K562 (cell line): ENCODE measurements around the gene CDKN1C. TPM values are rescaled to one million over a fixed set of nuclear protein-coding genes. Genes with fewer than 3 reads are reported as not detected.

Source experiments
- BMI1 ChIP-seq: fragments of 150-350 bp; IDR thresholded peaks from 2 replicates; pipeline ENCODE4 v1.6.1; 2014; ENCODE audit warnings: low read length
- CCNT2 ChIP-seq: IDR thresholded peaks from 2 replicates; pipeline ENCODE4 v1.6.1; 2011; ENCODE audit warnings: borderline replicate concordance, low read depth, mild to moderate bottlenecking, moderate library complexity, mixed read lengths, low read length; ENCODE audit not compliant: insufficient read length; ENCODE audit errors: extremely low read depth
- DDX20 ChIP-seq: fragments of 450-650 bp; IDR thresholded peaks from 2 replicates; pipeline ENCODE4 v1.6.1; 2016; ENCODE audit warnings: missing genetic modification characterization, low read depth, mild to moderate bottlenecking, missing compliant biosample characterization, moderate library complexity
- ERF ChIP-seq: fragments of 450-650 bp; formaldehyde crosslinking; IDR thresholded peaks from 2 replicates; pipeline ENCODE4 v1.4.0; 2020; ENCODE audit warnings: mild to moderate bottlenecking, mixed read lengths
- ESRRA ChIP-seq: fragments of 450-650 bp; IDR thresholded peaks from 2 replicates; pipeline ENCODE4 v1.6.1; 2014; ENCODE audit warnings: low read depth, mild to moderate bottlenecking, moderate library complexity, borderline replicate concordance
- ETV1 ChIP-seq: fragments of 450-650 bp; conservative IDR thresholded peaks from 2 replicates; pipeline ENCODE4 v1.6.1; 2016; ENCODE audit warnings: missing genetic modification characterization, control low read depth, low read depth, missing compliant biosample characterization
- FOXJ3 ChIP-seq: sonication (generic); formaldehyde crosslinking; IDR thresholded peaks from 2 replicates; pipeline ENCODE4 v1.4.0; 2020; ENCODE audit warnings: mild to moderate bottlenecking, missing genetic modification reagents
- KLF6 ChIP-seq: fragments of 250-450 bp; sonication (Bioruptor Pico); IDR thresholded peaks from 2 replicates; pipeline ENCODE4 v1.4.0; 2020; ENCODE audit warnings: mild to moderate bottlenecking, moderate library complexity, borderline replicate concordance
- LARP7 ChIP-seq: fragments of 450-650 bp; IDR thresholded peaks from 2 replicates; pipeline ENCODE4 v1.6.1; 2016
- MIER1 ChIP-seq: fragments of 450-650 bp; IDR thresholded peaks from 2 replicates; pipeline ENCODE4 v1.6.1; 2016; ENCODE audit warnings: antibody characterized with exemption, mild to moderate bottlenecking, low read depth
- NONO ChIP-seq, 2 experiments: fragments of 200-400 bp in 1 of 2; fragments of 450-650 bp in 1 of 2; formaldehyde crosslinking in 1 of 2; IDR thresholded peaks; 2 replicates each; pipeline ENCODE4 v1.6.1; 2017; ENCODE audit warnings: low read depth in 2 of 2, mild to moderate bottlenecking in 2 of 2, moderate library complexity in 2 of 2, low read length in 1 of 2
- NR2C2 ChIP-seq, 2 experiments: fragments of 200-800 bp in 1 of 2; sonication (Bioruptor generic) in 1 of 2; sonication (generic) in 1 of 2; formaldehyde crosslinking in 1 of 2; IDR thresholded peaks; 2 replicates each; pipeline versions ENCODE4 v1.6.1 to v1.8.0; 2016 to 2022; ENCODE audit warnings: mild to moderate bottlenecking in 1 of 2, missing compliant biosample characterization in 1 of 2, missing genetic modification characterization in 1 of 2, missing genetic modification reagents in 1 of 2
- PRPF4 ChIP-seq: fragments of 200-400 bp; formaldehyde crosslinking; IDR thresholded peaks from one replicate; pipeline ENCODE4 v1.6.1; 2017; ENCODE audit warnings: low read length, low read depth, mild to moderate bottlenecking; ENCODE audit not compliant: insufficient read depth, poor library complexity, severe bottlenecking
- SIX5 ChIP-seq, 2 experiments: IDR thresholded peaks; 2 replicates each; pipeline ENCODE4 v1.6.1; 2011; ENCODE audit warnings: low read length in 2 of 2, borderline replicate concordance in 1 of 2, low read depth in 1 of 2, mild to moderate bottlenecking in 1 of 2, moderate library complexity in 1 of 2; ENCODE audit not compliant: insufficient read depth in 1 of 2
- SNRNP70 ChIP-seq: fragments of 200-400 bp; formaldehyde crosslinking; optimal IDR thresholded peaks from 2 replicates; pipeline ENCODE3; 2017; ENCODE audit warnings: low read depth, low read length
- XRCC3 ChIP-seq: fragments of 450-650 bp; IDR thresholded peaks from 2 replicates; pipeline ENCODE4 v1.6.1; 2017; ENCODE audit warnings: mild to moderate bottlenecking, moderate library complexity
- ZFP1 ChIP-seq: fragments of 450-650 bp; formaldehyde crosslinking; IDR thresholded peaks from 2 replicates; pipeline ENCODE4 v1.4.0; 2020; ENCODE audit warnings: mild to moderate bottlenecking, mixed read lengths
- ZNF133 ChIP-seq: fragments of 250-450 bp; sonication (Bioruptor Pico); IDR thresholded peaks from 2 replicates; pipeline ENCODE4 v1.4.0; 2020; ENCODE audit warnings: mild to moderate bottlenecking
- ZNF143 ChIP-seq: sonication (generic); formaldehyde crosslinking; IDR thresholded peaks from 2 replicates; pipeline ENCODE4 v1.9.0; 2022; ENCODE audit warnings: mild to moderate bottlenecking, missing genetic modification reagents
- ZNF174 ChIP-seq: fragments of 250-450 bp; sonication (Bioruptor Pico); IDR thresholded peaks from 2 replicates; pipeline ENCODE4 v1.4.0; 2020; ENCODE audit warnings: mild to moderate bottlenecking
- ZNF232 ChIP-seq: sonication (generic); formaldehyde crosslinking; IDR thresholded peaks from 2 replicates; pipeline ENCODE4 v1.8.0; 2022; ENCODE audit warnings: mild to moderate bottlenecking, missing genetic modification reagents
- polyA plus RNA-seq, 8 experiments: library from polyadenylated mRNA; depleted of rRNA in 4 of 8; stranded (reverse) in 5 of 8; unstranded in 3 of 8; fragments of >200 nt; fragmentation: Nextera tagmentation in 2 of 8; fragmentation: Illumina TruSeq in 1 of 8; extraction: Ambion mirVana in 2 of 8; extraction: Trizol in 1 of 8; gene quantifications; 2 replicates each; pipeline versions ENCODE4 v1.2.1 to v1.2.3, GENCODE V29; 2011 to 2014; ENCODE audit warnings: inconsistent platforms in 1 of 8, missing spikeins in 1 of 8
- total RNA-seq, 7 experiments: library from RNA; depleted of rRNA in 6 of 7; stranded (reverse); fragments of >200 nt in 6 of 7; fragmentation: Illumina TruSeq in 2 of 7; extraction: Trizol in 2 of 7; gene quantifications; 2 replicates each; pipeline versions ENCODE4 v1.2.1 to v1.2.3, GENCODE V29; 2011 to 2021; ENCODE audit warnings: low replicate concordance in 1 of 7
- TF ChIP-seq, protein P1 (sequence below): fragments of 250-450 bp; sonication (Bioruptor Pico); IDR thresholded peaks from 2 replicates; pipeline ENCODE4 v1.4.0; 2020; ENCODE audit warnings: mild to moderate bottlenecking
- TF ChIP-seq, protein P2 (sequence below): sonication (generic); formaldehyde crosslinking; IDR thresholded peaks from 2 replicates; pipeline ENCODE4 v1.8.0; 2022; ENCODE audit warnings: mild to moderate bottlenecking, missing genetic modification reagents
- TF ChIP-seq, protein P3 (sequence below): fragments of 450-650 bp; IDR thresholded peaks from one replicate; pipeline ENCODE4 v1.6.1; 2018; ENCODE audit warnings: mild to moderate bottlenecking, moderate library complexity; ENCODE audit not compliant: partially characterized antibody

The CDKN1C gene
- total and polyA plus RNA-seq, 9 of the 15 experiments (the other 6 are each of a cell fraction or from before 2014, with no cell fraction given) = 2.8 to 21.1 (median 9.3) TPM

DNA sequence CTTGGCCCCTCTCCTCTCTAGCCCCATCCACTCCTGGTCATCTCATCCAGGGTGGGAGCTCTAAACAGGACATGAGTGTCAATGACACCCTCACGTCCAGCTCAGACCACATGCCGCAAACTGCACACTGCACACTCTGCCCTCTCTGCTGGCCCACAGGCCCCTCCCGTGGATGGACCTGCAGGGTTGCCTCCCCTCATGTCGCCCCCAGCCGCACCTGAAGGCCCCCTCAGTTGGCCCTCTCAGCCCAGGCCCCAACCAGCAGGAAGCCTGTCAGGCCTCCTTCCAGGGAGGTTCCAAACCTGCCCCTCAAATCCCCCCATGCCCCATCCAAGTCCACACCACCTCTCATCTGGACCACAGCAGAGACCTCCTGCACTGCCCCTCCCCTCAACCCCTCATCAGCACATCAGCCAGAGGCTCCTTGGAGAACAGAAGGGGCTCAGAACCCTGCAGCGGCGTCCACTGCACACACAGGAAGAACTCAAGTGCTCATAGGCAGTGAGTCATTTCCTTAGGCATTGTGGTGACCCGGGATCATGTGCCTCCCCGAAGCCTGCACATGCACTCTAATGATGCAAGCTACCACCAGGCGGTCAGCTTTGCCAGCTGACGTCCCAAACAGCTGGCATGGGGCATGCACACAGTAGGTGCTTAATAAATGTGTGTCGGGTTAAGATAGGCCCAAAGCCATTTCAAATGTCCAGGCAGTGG, 12.9 kb upstream of the CDKN1C start (continued):
- TF ChIP-seq, protein P1, sequence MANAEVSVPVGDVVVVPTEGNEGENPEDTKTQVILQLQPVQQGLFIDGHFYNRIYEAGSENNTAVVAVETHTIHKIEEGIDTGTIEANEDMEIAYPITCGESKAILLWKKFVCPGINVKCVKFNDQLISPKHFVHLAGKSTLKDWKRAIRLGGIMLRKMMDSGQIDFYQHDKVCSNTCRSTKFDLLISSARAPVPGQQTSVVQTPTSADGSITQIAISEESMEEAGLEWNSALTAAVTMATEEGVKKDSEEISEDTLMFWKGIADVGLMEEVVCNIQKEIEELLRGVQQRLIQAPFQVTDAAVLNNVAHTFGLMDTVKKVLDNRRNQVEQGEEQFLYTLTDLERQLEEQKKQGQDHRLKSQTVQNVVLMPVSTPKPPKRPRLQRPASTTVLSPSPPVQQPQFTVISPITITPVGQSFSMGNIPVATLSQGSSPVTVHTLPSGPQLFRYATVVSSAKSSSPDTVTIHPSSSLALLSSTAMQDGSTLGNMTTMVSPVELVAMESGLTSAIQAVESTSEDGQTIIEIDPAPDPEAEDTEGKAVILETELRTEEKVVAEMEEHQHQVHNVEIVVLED (CRISPR knock-in tag) = no peak
- no peak for TF ChIP-seq FOXJ3 (CRISPR knock-in tag)
- no peak for TF ChIP-seq ESRRA
- TF ChIP-seq BMI1 = no peak
- no peak for TF ChIP-seq DDX20 (tag)
- TF ChIP-seq ZNF174 (CRISPR knock-in tag) = no peak
- TF ChIP-seq NONO (IDR thresholded peaks at IDR 0.05; ENCODE audit: low read depth in 2 of 2, low read length in 1 of 2) = no peak
- TF ChIP-seq LARP7 = no peak
- no peak for TF ChIP-seq ZNF133 (CRISPR knock-in tag)
- TF ChIP-seq, protein P2, sequence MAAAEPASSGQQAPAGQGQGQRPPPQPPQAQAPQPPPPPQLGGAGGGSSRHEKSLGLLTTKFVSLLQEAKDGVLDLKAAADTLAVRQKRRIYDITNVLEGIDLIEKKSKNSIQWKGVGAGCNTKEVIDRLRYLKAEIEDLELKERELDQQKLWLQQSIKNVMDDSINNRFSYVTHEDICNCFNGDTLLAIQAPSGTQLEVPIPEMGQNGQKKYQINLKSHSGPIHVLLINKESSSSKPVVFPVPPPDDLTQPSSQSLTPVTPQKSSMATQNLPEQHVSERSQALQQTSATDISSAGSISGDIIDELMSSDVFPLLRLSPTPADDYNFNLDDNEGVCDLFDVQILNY = no peak; the same call in 1 of the 2 replicates
- TF ChIP-seq ERF (CRISPR knock-in tag) = no peak
- TF ChIP-seq MIER1 = no peak
- TF ChIP-seq ZNF232 (CRISPR knock-in tag) = no peak
- no peak for TF ChIP-seq XRCC3
- no peak for TF ChIP-seq ZFP1 (CRISPR knock-in tag)
- TF ChIP-seq ETV1 (tag) = peak; percentile 78
- peak; percentile 63 for TF ChIP-seq NR2C2 (CRISPR knock-in tag; IDR thresholded peaks at IDR 0.05)
- TF ChIP-seq NR2C2 (tag; IDR thresholded peaks at IDR 0.05) = peak; percentile 78
- TF ChIP-seq, protein P3, sequence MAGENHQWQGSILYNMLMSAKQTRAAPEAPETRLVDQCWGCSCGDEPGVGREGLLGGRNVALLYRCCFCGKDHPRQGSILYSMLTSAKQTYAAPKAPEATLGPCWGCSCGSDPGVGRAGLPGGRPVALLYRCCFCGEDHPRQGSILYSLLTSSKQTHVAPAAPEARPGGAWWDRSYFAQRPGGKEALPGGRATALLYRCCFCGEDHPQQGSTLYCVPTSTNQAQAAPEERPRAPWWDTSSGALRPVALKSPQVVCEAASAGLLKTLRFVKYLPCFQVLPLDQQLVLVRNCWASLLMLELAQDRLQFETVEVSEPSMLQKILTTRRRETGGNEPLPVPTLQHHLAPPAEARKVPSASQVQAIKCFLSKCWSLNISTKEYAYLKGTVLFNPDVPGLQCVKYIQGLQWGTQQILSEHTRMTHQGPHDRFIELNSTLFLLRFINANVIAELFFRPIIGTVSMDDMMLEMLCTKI = no peak
- no peak for TF ChIP-seq CCNT2
- no peak for TF ChIP-seq SIX5 (IDR thresholded peaks at IDR 0.05; ENCODE audit: borderline replicate concordance in 1 of 2, insufficient read depth in 1 of 2, low read depth in 1 of 2, low read length in 2 of 2)
- TF ChIP-seq PRPF4 = no peak
- no peak for TF ChIP-seq SNRNP70
- TF ChIP-seq ZNF143 (CRISPR knock-in tag) = no peak
- TF ChIP-seq KLF6 = peak; percentile 77; the same call in 1 of the 2 replicates
